Activated T-cell treated with anti-CD3 and anti-CD28 coated beads, Interleukin-2, amount 50 U/mL, for 24 hours (primary cell): ENCODE results near the gene ARHGAP33.
"Not testable (repeated sequence)": the region's sequence is repeated elsewhere in the genome, so short reads cannot be mapped to it uniquely, and the experiment has no call there.

Experiments used
- DNase-seq: peaks from one replicate; pipeline ENCODE4 v3.0.0-alpha.2; 2020
- H3K27ac Mint-ChIP-seq: 2 replicates; pipeline ENCODE4 v1.8.0; 2020; ENCODE audit warnings: mild to moderate bottlenecking, mixed read lengths
- H3K27me3 Mint-ChIP-seq: 2 replicates; pipeline ENCODE4 v1.8.0; 2020; ENCODE audit warnings: mixed read lengths
- H3K36me3 Mint-ChIP-seq: 2 replicates; pipeline ENCODE4 v1.8.0; 2020; ENCODE audit warnings: low read depth, mixed read lengths
- H3K4me1 Mint-ChIP-seq: 2 replicates; pipeline ENCODE4 v1.8.0; 2020; ENCODE audit warnings: low read depth, mixed read lengths
- H3K4me3 Mint-ChIP-seq: 2 replicates; pipeline ENCODE4 v1.8.0; 2020; ENCODE audit warnings: mild to moderate bottlenecking, moderate library complexity, mixed read lengths
- H3K9me3 Mint-ChIP-seq: 2 replicates; pipeline ENCODE4 v1.8.0; 2020; ENCODE audit warnings: mixed read lengths

Gene ARHGAP33

GRCh38 chr19:35832054-35832453 lies 56.7 kb downstream of the ARHGAP33 start:
- Mint-ChIP-seq H3K9me3 (no peaks in the 10 kb centered on the region), H3K27me3 (peaks cover 64% of the 10 kb centered on the region), H3K4me1 (no peaks in the 10 kb centered on the region), H3K36me3 (no peaks in the 10 kb centered on the region), H3K4me3 (no peak overlapping the region), H3K27ac (no peak overlapping the region)
- no peak for DNase-seq

- H3K27ac Mint-ChIP-seq = no peak overlapping the region
- no peak for DNase-seq
- H3K4me1 Mint-ChIP-seq = no peaks in the 10 kb centered on the region
- no peak overlapping the region for H3K4me3 Mint-ChIP-seq
- peaks cover 2% of the 10 kb centered on the region for H3K9me3 Mint-ChIP-seq
- peaks cover 54% of the 10 kb centered on the region for H3K27me3 Mint-ChIP-seq
- H3K36me3 Mint-ChIP-seq = no peaks in the 10 kb centered on the region
Measured at GRCh38 chr19:35833972-35834371, 58.6 kb downstream of the ARHGAP33 start.

- not testable (repeated sequence) for H3K4me1 Mint-ChIP-seq, H3K36me3 Mint-ChIP-seq, H3K27ac Mint-ChIP-seq, H3K9me3 Mint-ChIP-seq, H3K4me3 Mint-ChIP-seq, DNase-seq
- peaks cover 37% of the 10 kb centered on the region for H3K27me3 Mint-ChIP-seq
Measured at GRCh38 chr19:35836096-35836495, 60.7 kb downstream of the ARHGAP33 start.
